Peyer's patch (tissue), 4 donors: ENCODE measurements around the gene SLC3A2.
"Not testable (repeated sequence)": the region's sequence is repeated elsewhere in the genome, so short reads cannot be mapped to it uniquely, and the experiment has no call there.

Source experiments
- CTCF ChIP-seq, 6 experiments: fragments of 450-650 bp in 4 of 6; fragments of 200-600 bp in 2 of 6; sonication (generic) in 1 of 6; IDR thresholded peaks; one replicate each; pipeline ENCODE4 v1.5.1; 2017 to 2019; ENCODE audit warnings: antibody characterized with exemption in 6 of 6, mild to moderate bottlenecking in 3 of 6, moderate library complexity in 1 of 6
- POLR2A ChIP-seq, 2 donors: fragments of 450-650 bp; IDR thresholded peaks; one replicate each; pipeline ENCODE4 v1.5.1; 2017; ENCODE audit warnings: antibody characterized with exemption in 2 of 2, mild to moderate bottlenecking in 2 of 2, moderate library complexity in 2 of 2

GRCh38 chr11:62840721-62841360 lies 39.9 kb upstream of the SLC3A2 start:
- TF ChIP-seq CTCF, POLR2A (IDR thresholded peaks at IDR 0.05): not testable (repeated sequence)
